Ishikawa (cell line): ENCODE measurements around the gene PHRF1.
A peak's percentile ranks its signal among the peaks of the same experiment; 100 is the strongest.

Experiments
- CEBPB ChIP-seq: IDR thresholded peaks from 2 replicates; pipeline ENCODE4 v1.6.1; 2012
- CREB1 ChIP-seq: IDR thresholded peaks from 2 replicates; pipeline ENCODE4 v1.6.1; 2012; ENCODE audit warnings: low read depth
- EGR1 ChIP-seq: IDR thresholded peaks from 2 replicates; pipeline ENCODE4 v1.6.1; 2012
- EP300 ChIP-seq: IDR thresholded peaks from 2 replicates; pipeline ENCODE4 v1.6.1; 2012; ENCODE audit warnings: borderline replicate concordance
- FOXM1 ChIP-seq: IDR thresholded peaks from 2 replicates; pipeline ENCODE4 v1.6.1; 2012; ENCODE audit warnings: low read depth, borderline replicate concordance
- NFIC ChIP-seq: IDR thresholded peaks from 2 replicates; pipeline ENCODE4 v1.6.1; 2012
- RAD21 ChIP-seq: IDR thresholded peaks from 2 replicates; pipeline ENCODE4 v1.6.1; 2012; ENCODE audit warnings: low read depth
- TAF1 ChIP-seq: IDR thresholded peaks from 2 replicates; pipeline ENCODE4 v1.6.1; 2012; ENCODE audit warnings: low read depth, mild to moderate bottlenecking
- TCF12 ChIP-seq: IDR thresholded peaks from 2 replicates; pipeline ENCODE4 v1.6.1; 2012; ENCODE audit warnings: low read depth
- TEAD4 ChIP-seq: IDR thresholded peaks from 2 replicates; pipeline ENCODE4 v1.6.1; 2012
- YY1 ChIP-seq: IDR thresholded peaks from 2 replicates; pipeline ENCODE4 v1.6.1; 2012; ENCODE audit warnings: low read depth
- ZBTB7A ChIP-seq: IDR thresholded peaks from 2 replicates; pipeline ENCODE4 v1.6.1; 2012; ENCODE audit warnings: low read depth
- TF ChIP-seq, protein P1 (sequence below): IDR thresholded peaks from 2 replicates; pipeline ENCODE4 v1.6.1; 2012
- TF ChIP-seq, protein P2 (sequence below): IDR thresholded peaks from 2 replicates; pipeline ENCODE4 v1.6.1; 2012; ENCODE audit warnings: low read depth, mild to moderate bottlenecking
- TF ChIP-seq, protein P3 (sequence below): IDR thresholded peaks from 2 replicates; pipeline ENCODE4 v1.6.1; 2012

Gene PHRF1

DNA sequence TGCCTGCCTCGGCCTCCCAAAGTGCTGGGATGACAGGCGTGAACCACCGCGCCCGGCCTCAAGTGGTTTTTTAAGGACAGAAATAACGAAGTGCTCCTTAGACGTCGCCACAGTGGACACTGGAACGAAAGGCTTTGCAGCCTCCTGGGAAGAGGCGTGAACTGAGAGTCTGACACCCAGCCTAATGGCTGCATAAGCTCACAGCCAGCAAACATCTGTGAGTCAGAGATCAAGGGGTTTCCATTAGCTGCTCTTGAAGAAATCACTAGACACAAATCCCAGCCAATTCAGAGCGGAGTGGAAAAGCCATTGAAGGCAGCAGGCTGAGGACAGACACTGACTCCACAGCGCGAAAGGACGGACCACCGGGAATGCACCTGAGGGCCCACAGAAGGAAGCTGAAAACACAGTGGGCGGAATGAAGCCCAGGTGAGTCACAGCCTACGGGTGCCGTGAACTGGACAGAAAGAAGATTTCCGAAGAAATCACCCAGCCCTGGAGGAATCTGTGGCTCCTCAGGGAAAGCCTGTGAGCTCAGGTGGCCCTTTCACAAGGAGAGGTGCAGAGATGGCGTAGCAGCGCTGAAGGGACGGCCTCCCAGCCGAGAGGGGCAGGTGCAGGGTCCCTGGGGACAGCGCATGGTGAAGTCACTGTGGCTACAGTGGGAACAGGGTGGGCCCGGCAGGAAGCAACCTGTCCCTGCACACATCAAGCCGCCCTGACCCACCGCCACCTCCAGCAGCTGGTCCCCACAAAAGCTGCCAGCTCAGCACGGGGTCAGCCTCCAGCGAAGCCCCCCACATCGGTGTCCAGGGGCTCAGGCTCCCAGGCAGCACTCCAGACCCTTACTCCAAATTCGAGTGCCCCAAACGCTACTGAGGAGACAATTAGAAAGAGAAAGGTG is 27.3 kb upstream of the PHRF1 start:
- TF ChIP-seq EP300 (no peak), CREB1 (no peak), TCF12 (no peak), YY1 (no peak), CEBPB (no peak), TEAD4 (no peak), ZBTB7A (no peak), EGR1 (no peak), NFIC (no peak), FOXM1 (no peak), RAD21 (no peak)
- TF ChIP-seq, protein P1, sequence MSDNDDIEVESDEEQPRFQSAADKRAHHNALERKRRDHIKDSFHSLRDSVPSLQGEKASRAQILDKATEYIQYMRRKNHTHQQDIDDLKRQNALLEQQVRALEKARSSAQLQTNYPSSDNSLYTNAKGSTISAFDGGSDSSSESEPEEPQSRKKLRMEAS = no peak
- TF ChIP-seq, protein P2, sequence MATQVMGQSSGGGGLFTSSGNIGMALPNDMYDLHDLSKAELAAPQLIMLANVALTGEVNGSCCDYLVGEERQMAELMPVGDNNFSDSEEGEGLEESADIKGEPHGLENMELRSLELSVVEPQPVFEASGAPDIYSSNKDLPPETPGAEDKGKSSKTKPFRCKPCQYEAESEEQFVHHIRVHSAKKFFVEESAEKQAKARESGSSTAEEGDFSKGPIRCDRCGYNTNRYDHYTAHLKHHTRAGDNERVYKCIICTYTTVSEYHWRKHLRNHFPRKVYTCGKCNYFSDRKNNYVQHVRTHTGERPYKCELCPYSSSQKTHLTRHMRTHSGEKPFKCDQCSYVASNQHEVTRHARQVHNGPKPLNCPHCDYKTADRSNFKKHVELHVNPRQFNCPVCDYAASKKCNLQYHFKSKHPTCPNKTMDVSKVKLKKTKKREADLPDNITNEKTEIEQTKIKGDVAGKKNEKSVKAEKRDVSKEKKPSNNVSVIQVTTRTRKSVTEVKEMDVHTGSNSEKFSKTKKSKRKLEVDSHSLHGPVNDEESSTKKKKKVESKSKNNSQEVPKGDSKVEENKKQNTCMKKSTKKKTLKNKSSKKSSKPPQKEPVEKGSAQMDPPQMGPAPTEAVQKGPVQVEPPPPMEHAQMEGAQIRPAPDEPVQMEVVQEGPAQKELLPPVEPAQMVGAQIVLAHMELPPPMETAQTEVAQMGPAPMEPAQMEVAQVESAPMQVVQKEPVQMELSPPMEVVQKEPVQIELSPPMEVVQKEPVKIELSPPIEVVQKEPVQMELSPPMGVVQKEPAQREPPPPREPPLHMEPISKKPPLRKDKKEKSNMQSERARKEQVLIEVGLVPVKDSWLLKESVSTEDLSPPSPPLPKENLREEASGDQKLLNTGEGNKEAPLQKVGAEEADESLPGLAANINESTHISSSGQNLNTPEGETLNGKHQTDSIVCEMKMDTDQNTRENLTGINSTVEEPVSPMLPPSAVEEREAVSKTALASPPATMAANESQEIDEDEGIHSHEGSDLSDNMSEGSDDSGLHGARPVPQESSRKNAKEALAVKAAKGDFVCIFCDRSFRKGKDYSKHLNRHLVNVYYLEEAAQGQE = no peak

- TF ChIP-seq TEAD4 (no peak), ZBTB7A (peak; percentile 40; the same call in 1 of the 2 replicates), EGR1 (0 out of 2 replicates have a peak, but pooled peaks have one; percentile 5), YY1 (no peak), CREB1 (no peak), EP300 (peak; percentile 45; the same call in 1 of the 2 replicates), RAD21 (no peak), TAF1 (no peak), CEBPB (no peak), TCF12 (peak; percentile 84), FOXM1 (no peak), NFIC (peak; percentile 75)
- TF ChIP-seq, protein P1 = no peak; the same call in 1 of the 2 replicates
- TF ChIP-seq, protein P2 = no peak
- TF ChIP-seq, protein P3, sequence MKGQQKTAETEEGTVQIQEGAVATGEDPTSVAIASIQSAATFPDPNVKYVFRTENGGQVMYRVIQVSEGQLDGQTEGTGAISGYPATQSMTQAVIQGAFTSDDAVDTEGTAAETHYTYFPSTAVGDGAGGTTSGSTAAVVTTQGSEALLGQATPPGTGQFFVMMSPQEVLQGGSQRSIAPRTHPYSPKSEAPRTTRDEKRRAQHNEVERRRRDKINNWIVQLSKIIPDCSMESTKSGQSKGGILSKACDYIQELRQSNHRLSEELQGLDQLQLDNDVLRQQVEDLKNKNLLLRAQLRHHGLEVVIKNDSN = no peak
Observed at GRCh38 chr11:550021-550745, 26.1 kb upstream of the PHRF1 start.

DNA sequence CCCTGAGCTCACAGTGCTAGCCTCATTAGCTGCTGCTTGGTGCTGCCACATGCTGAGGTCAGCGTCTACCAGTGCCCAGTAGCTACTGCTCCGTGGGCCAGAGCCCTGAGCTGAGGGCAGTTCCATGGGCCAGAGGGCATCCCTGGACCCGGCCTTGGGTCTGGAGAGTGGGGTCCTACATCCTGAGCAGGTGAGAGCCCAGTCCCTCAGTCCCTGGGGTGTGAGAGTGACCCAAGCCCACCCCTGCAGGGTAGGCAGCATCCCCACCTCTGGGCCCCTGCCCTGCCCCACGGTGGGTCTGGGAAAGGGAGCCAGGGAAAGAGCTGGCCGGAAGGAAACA is 25.6 kb upstream of the PHRF1 start:
- TF ChIP-seq CREB1 (no peak), EGR1 (no peak), EP300 (no peak), FOXM1 (no peak), TEAD4 (no peak), TAF1 (no peak), ZBTB7A (no peak), YY1 (no peak), NFIC (no peak)
- TF ChIP-seq, protein P3 = no peak
- TF ChIP-seq, protein P2 = no peak
- TF ChIP-seq, protein P1 = no peak
